GM12878 (cell line): Measurements from ENCODE around the gene HINT3. TPM values are rescaled to one million over a fixed set of nuclear protein-coding genes. Genes with fewer than 3 reads are reported as not detected.

Experiments used
- ATAC-seq: fragments of 200-7000 bp; cut with Tn5 transposase; 3 replicates; pipeline ENCODE4 v1.9.1; 2020; ENCODE audit warnings: mild to moderate bottlenecking, moderate library complexity
- Bru-seq: library from RNA; stranded (reverse); fragments of 400-500 nt; gene quantifications from one replicate; lab custom pipeline; 2021; lab: Mats Ljungman, UMichigan
- BruChase-seq, 2 experiments: library from RNA; stranded (reverse); fragments of 400-500 nt; gene quantifications; one replicate each; lab custom pipeline; 2021; lab: Mats Ljungman, UMichigan
- BruUV-seq: library from RNA; stranded (reverse); fragments of 400-500 nt; replicated peaks from 2 replicates; lab custom pipeline; 2021; lab: Mats Ljungman, UMichigan
- CTCF ChIA-PET: fragments of 300-600 bp; sonication (Branson Sonifier 250); formaldehyde crosslinking; extraction: SDS; loops from one replicate; lab custom pipeline; 2021; ENCODE audit warnings: inconsistent platforms; lab: Yijun Ruan, JAX
- POLR2A ChIA-PET: fragments of 350-600 bp; formaldehyde crosslinking; extraction: SDS; loops from one replicate; lab custom pipeline; 2021; ENCODE audit warnings: inconsistent platforms; lab: Charles Lee
- RAD21 ChIA-PET: fragments of 300-600 bp; sonication (Branson Sonifier 250); formaldehyde crosslinking; loops from one replicate; lab custom pipeline; 2023; ENCODE audit warnings: antibody characterized with exemption; ENCODE audit not compliant: unreplicated experiment; lab: Charles Lee
- SMC1A ChIA-PET: fragments of 300-600 bp; sonication (Branson Sonifier 250); formaldehyde crosslinking; loops from one replicate; lab custom pipeline; 2023; ENCODE audit not compliant: unreplicated experiment, uncharacterized antibody; lab: Charles Lee
- DNase-seq: peaks from one replicate; pipeline ENCODE4 v3.0.0-alpha.2; 2011; ENCODE audit warnings: low read depth, low spot score
- FAIRE-seq: peaks from 3 replicates; lab custom pipeline; 2011; peaks lifted over from hg19 to GRCh38; lab: Jason Lieb, UNC
- H2AFZ ChIP-seq: 2 replicates; pipeline ENCODE4 v1.6.0; 2011; ENCODE audit warnings: low read depth, low read length, control low read depth; ENCODE audit not compliant: control insufficient read depth
- H3K27ac ChIP-seq: 2 replicates; pipeline ENCODE4 v1.5.1; 2011; ENCODE audit warnings: control low read depth; ENCODE audit not compliant: control insufficient read depth, insufficient read depth
- H3K27me3 ChIP-seq, 2 experiments: replicated peaks in 1 of 2; 2 replicates each; pipeline versions ENCODE4 v1.6.0 to v1.6.1; 2011; ENCODE audit warnings: low read length in 1 of 2; ENCODE audit not compliant: control insufficient read depth in 2 of 2, insufficient read depth in 2 of 2
- H3K36me3 ChIP-seq, 2 experiments: 2 replicates each; pipeline ENCODE4 v1.5.1; 2011; ENCODE audit warnings: low read length in 1 of 2; ENCODE audit not compliant: control insufficient read depth in 2 of 2, insufficient read depth in 2 of 2
- H3K4me1 ChIP-seq: 2 replicates; pipeline ENCODE4 v1.6.1; 2011; ENCODE audit warnings: mild to moderate bottlenecking, low read length, moderate library complexity, mixed read lengths; ENCODE audit not compliant: control insufficient read depth, insufficient read depth
- H3K4me2 ChIP-seq: 2 replicates; pipeline ENCODE4 v1.6.0; 2011; ENCODE audit warnings: control low read depth; ENCODE audit not compliant: control insufficient read depth, insufficient read depth
- H3K4me3 ChIP-seq: fragments of 200-600 bp; sonication (generic); 2 replicates; pipeline ENCODE4 v1.5.1; 2016
- H3K79me2 ChIP-seq: 2 replicates; pipeline ENCODE4 v1.6.0; 2011; ENCODE audit warnings: low read length; ENCODE audit not compliant: control insufficient read depth, insufficient read depth
- H3K9ac ChIP-seq: 2 replicates; pipeline ENCODE4 v1.8.0; 2011; ENCODE audit warnings: low read length, control low read depth, mixed read lengths; ENCODE audit not compliant: control insufficient read depth, insufficient read depth
- H3K9me3 ChIP-seq: replicated peaks from 3 replicates; pipeline ENCODE4 v1.5.1; 2011; ENCODE audit warnings: mild to moderate bottlenecking, low read length; ENCODE audit not compliant: control insufficient read depth, insufficient read depth
- H4K20me1 ChIP-seq: 2 replicates; pipeline ENCODE4 v1.6.0; 2011; ENCODE audit not compliant: control insufficient read depth, insufficient read depth
- CBX3 ChIP-seq: fragments of 200-600 bp; sonication (generic); IDR thresholded peaks from 2 replicates; pipeline ENCODE4 v1.6.1; 2016; ENCODE audit warnings: low read depth, borderline replicate concordance
- EP300 ChIP-seq, 2 experiments: fragments of 150-350 bp in 1 of 2; IDR thresholded peaks; 2 replicates each; pipeline ENCODE4 v1.6.1; 2011 to 2012; ENCODE audit warnings: low read depth in 2 of 2, low read length in 2 of 2, borderline replicate concordance in 1 of 2, improper control_type of control experiment in 1 of 2, inconsistent platforms in 1 of 2; ENCODE audit not compliant: control insufficient read depth in 1 of 2
- HDAC6 ChIP-seq: fragments of 200-600 bp; sonication (generic); IDR thresholded peaks from one replicate; pipeline ENCODE4 v1.8.0; 2017; ENCODE audit warnings: antibody characterized with exemption; ENCODE audit not compliant: unreplicated experiment
- IRF4 ChIP-seq: IDR thresholded peaks from 2 replicates; pipeline ENCODE4 v1.6.1; 2011; ENCODE audit warnings: low read depth, low read length
- MTA2 ChIP-seq: fragments of 450-650 bp; IDR thresholded peaks from 2 replicates; pipeline ENCODE4 v1.6.1; 2016; ENCODE audit warnings: low read depth, mild to moderate bottlenecking, moderate library complexity
- RELA ChIP-seq: fragments of 450-650 bp; IDR thresholded peaks from 2 replicates; pipeline ENCODE4 v1.8.0; 2014; ENCODE audit warnings: borderline replicate concordance; ENCODE audit not compliant: partially characterized antibody
- RUNX3 ChIP-seq: IDR thresholded peaks from 2 replicates; pipeline ENCODE4 v1.6.1; 2012; ENCODE audit warnings: low read length, inconsistent platforms
- STAT3 ChIP-seq: IDR thresholded peaks from 2 replicates; pipeline ENCODE4 v1.6.1; 2011; ENCODE audit warnings: low read depth, low read length, improper control_type of control experiment
- WGBS: methylation state at CpG from one replicate; pipeline ENCODE4 v1.1.6; 2016; ENCODE audit warnings: low lambda C conversion rate; ENCODE audit not compliant: insufficient replicate concordance, insufficient coverage; ENCODE audit errors: missing lambda C conversion rate; 5-methylcytosine and 5-hydroxymethylcytosine counted together
- in situ Hi-C: fragments of 300-500 bp; cut with MboI; formaldehyde crosslinking; loops from 9 replicates; pipeline ENCODE4 v1.14.3; 2018; ENCODE audit warnings: mixed read lengths
- intact Hi-C: fragments of 100-400 bp; cut with micrococcal nuclease; formaldehyde crosslinking; loops from one replicate; pipeline ENCODE4 v1.14.2; 2022; ENCODE audit not compliant: unreplicated experiment
- long read RNA-seq, 2 experiments: library from polyadenylated mRNA; unstranded; transcript quantifications; one replicate each; pipeline ENCODE4 v2.0.0, GENCODE V29; 2019 to 2020
- polyA minus RNA-seq, 3 experiments: library from RNA; depleted of rRNA, polyadenylated mRNA; stranded (reverse); fragments of >200 nt; gene quantifications; 2 replicates each; pipeline ENCODE4 v1.2.3, GENCODE V29; 2011
- polyA plus RNA-seq, 11 experiments: library from polyadenylated mRNA; depleted of rRNA in 4 of 11; unstranded in 6 of 11; stranded (reverse) in 5 of 11; fragments of >200 nt; fragmentation: Nextera tagmentation in 4 of 11; fragmentation: Illumina TruSeq in 1 of 11; extraction: Ambion mirVana in 4 of 11; extraction: Trizol in 1 of 11; gene quantifications; 1 replicate in 1 of 11; 2 replicates in 10 of 11; pipeline versions ENCODE4 v1.2.1 to v1.2.3, GENCODE V29; 2011 to 2016; ENCODE audit warnings: inconsistent platforms in 2 of 11, missing spikeins in 2 of 11, low read depth in 1 of 11
- total RNA-seq, 4 experiments: library from RNA; depleted of rRNA in 3 of 4; stranded (reverse); fragments of >200 nt in 3 of 4; fragmentation: Illumina TruSeq in 1 of 4; extraction: Trizol in 1 of 4; gene quantifications; 2 replicates each; pipeline versions ENCODE4 v1.2.1 to v1.2.3, GENCODE V29; 2013 to 2021
- TF ChIP-seq, protein P1 (sequence below): fragments of 150-350 bp; IDR thresholded peaks from 2 replicates; pipeline ENCODE4 v1.6.1; 2016; ENCODE audit warnings: low read depth, low read length
- TF ChIP-seq, protein P2 (sequence below): fragments of 450-650 bp; IDR thresholded peaks from 2 replicates; pipeline ENCODE4 v1.6.1; 2017; ENCODE audit warnings: mild to moderate bottlenecking, low read depth, inconsistent platforms; ENCODE audit not compliant: poor library complexity, severe bottlenecking

Gene HINT3
- 5.9 and 7.0 TPM in 2 replicates for total RNA-seq (2013; cell fraction: nucleolus; rRNA removed)
- 7.7 and 9.2 TPM in 2 replicates for total RNA-seq (2014; rRNA removed)
- 9.1 and 9.3 TPM in 2 replicates for total RNA-seq (2014; rRNA removed; fragmentation: Illumina TruSeq; extraction: Trizol)
- total RNA-seq (2021), result 6.6 and 7.0 TPM in 2 replicates
- polyA plus RNA-seq (2011; ENCODE audit: low read depth), result 3.3 TPM
- polyA plus RNA-seq (2011; rRNA removed), result 3.6 and 5.0 TPM in 2 replicates
- polyA plus RNA-seq (2011; cell fraction: cytosol; rRNA removed), result 2.4 and 3.0 TPM in 2 replicates
- polyA plus RNA-seq (2011; cell fraction: nucleus; rRNA removed), result 1.2 and 1.6 TPM in 2 replicates
- 8.8 and 9.1 TPM in 2 replicates for polyA plus RNA-seq (2012)
- 7.1 and 9.3 TPM in 2 replicates for polyA plus RNA-seq (2014; fragmentation: Illumina TruSeq; extraction: Trizol)
- polyA plus RNA-seq (2014; fragmentation: Nextera tagmentation; extraction: Ambion mirVana), result 1 to 10 TPM in 1 of 2 experiments, under 1 TPM in 1; 0.72 to 1.4 TPM
- 4.1 TPM in 2 replicates for polyA plus RNA-seq (2014; rRNA removed)
- 1 to 10 TPM; 5.2 to 5.7 TPM for polyA plus RNA-seq (2016; fragmentation: Nextera tagmentation; extraction: Ambion mirVana)
- polyA minus RNA-seq (2011; rRNA and poly(A)+ RNA removed), result 1.2 and 1.8 TPM in 2 replicates
- polyA minus RNA-seq (2011; cell fraction: cytosol; rRNA and poly(A)+ RNA removed), result 1.7 and 1.9 TPM in 2 replicates
- polyA minus RNA-seq (2011; cell fraction: nucleus; rRNA and poly(A)+ RNA removed), result 0.85 and 1.7 TPM in 2 replicates
- Bru-seq, nascent RNA, result percentile 80 among the genes with signal in this experiment
- BruChase-seq, experiment 1, labeled RNA remaining after a 6-hour chase, result percentile 80 among the genes with signal in this experiment
- BruChase-seq, experiment 2, labeled RNA remaining after a 2-hour chase, result percentile 78 among the genes with signal in this experiment
- long read RNA-seq, experiment 1, transcript HINT3-201 (5 exons, 3,314 nt), result major isoform, 10 of 10 reads
- long read RNA-seq, experiment 1, partial matches to known transcripts, result 0 of 10 reads
- long read RNA-seq, experiment 1, other reads (novel, unspliced or antisense), result 0 of 10 reads
- long read RNA-seq, experiment 2, transcript HINT3-201 (5 exons, 3,314 nt), result major isoform, 25 of 32 reads
- long read RNA-seq, experiment 2, partial matches to known transcripts, result 0 of 32 reads
- long read RNA-seq, experiment 2, other reads (novel, unspliced or antisense), result 7 of 32 reads

DNA sequence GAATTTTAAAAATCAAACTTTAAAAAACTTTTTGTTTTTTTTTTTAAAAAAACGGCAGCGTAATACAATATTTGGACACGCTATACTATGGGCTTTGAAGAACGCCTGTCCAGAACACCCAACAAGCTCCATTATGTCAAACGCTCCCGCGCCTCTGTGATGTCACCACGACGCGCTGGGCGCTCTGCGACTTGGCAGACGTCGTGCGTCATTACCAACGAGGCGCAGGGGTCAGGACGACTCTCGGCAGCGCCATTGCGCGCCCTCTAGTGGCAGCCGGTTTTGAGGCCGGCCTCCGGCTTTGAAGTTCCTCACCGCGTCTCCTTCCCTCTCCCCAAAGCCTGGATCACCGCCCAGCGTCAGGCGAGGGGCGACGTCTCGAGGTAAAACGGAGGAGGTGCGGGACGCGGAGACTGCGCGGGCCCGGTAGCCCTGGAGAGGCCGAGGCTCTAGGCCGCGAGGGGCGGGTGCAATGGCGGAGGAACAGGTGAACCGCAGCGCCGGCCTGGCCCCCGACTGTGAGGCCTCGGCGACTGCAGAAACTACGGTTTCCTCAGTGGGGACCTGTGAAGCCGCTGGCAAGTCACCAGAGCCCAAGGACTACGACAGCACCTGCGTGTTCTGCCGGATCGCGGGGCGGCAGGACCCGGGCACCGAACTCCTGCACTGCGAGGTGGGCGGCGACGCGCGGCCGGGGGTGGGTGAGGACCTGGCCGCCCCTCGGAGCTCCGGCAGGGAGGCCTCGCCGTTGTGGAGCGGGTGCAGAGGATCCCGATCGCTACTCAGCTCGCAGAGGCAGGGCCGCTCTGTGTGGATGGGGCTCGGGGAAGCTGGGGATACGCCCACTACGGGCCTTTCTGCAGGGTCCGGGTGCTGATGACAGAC is at the start of gene HINT3:
TSS of gene HINT3 (plus strand) at position 265 of the 885 bp plus-strand sequence. CDS start at position 473, 208 bp downstream.
- CTCF ChIA-PET, result interaction anchor here (0.6 to 15.3 kb wide), 51 partner anchors 8 to 648 kb away, joined by 3 to 505 read pairs (median 5); partner anchors contain the start of genes NCOA7 and TRMT11
- intact Hi-C loops, result loop anchor here (1.0 to 5.0 kb wide), 5 partner anchors 50 to 644 kb away; partner anchors contain the start of gene NCOA7
- in situ Hi-C loops, result loop anchor here (5.0 kb wide), 1 partner anchor 169 kb away; no protein-coding TSS in a partner anchor
- 1% methylated on average over 81 of the region's 82 CpGs for WGBS
- FAIRE-seq (peak; percentile 99), DNase-seq (peak; percentile 83), ATAC-seq (peak; percentile 85)
- Histone ChIP-seq H3K9me3 (no peaks in the 10 kb centered on the region), H3K4me2 (peak within 1 kb of the TSS; percentile 70), H3K4me3 (peak within 1 kb of the TSS; percentile 82), H3K36me3 (no peaks in the 10 kb centered on the region), H3K27ac (peak within 1 kb of the TSS; percentile 88), H3K9ac (peak within 1 kb of the TSS; percentile 91), H3K4me1 (peaks cover 7% of the 10 kb centered on the region), H4K20me1 (no peaks in the 10 kb centered on the region), H2AFZ (peak within 1 kb of the TSS; percentile 97), H3K27me3 (no peaks in the 10 kb centered on the region), H3K79me2 (peaks cover 17% of the 10 kb centered on the region)
- POLR2A ChIA-PET, result interaction anchor here (0.6 to 3.7 kb wide), 11 partner anchors 30 to 673 kb away, joined by 3 to 17 read pairs (median 6); partner anchors contain the start of genes NCOA7 and TRMT11
- SMC1A ChIA-PET, result interaction anchor here (0.6 to 9.8 kb wide), 38 partner anchors 8 to 641 kb away, joined by 3 to 179 read pairs (median 4); partner anchors contain the start of genes NCOA7 and TRMT11
- no TSS peak for BruUV-seq
- RAD21 ChIA-PET, result interaction anchor here (0.6 to 6.2 kb wide), 35 partner anchors 9 to 203 kb away, joined by 3 to 91 read pairs (median 5); partner anchors contain the start of genes NCOA7 and TRMT11
- no peak for TF ChIP-seq STAT3
- no peak for TF ChIP-seq MTA2
- peak; percentile 17 for TF ChIP-seq RELA
- TF ChIP-seq, protein P1, sequence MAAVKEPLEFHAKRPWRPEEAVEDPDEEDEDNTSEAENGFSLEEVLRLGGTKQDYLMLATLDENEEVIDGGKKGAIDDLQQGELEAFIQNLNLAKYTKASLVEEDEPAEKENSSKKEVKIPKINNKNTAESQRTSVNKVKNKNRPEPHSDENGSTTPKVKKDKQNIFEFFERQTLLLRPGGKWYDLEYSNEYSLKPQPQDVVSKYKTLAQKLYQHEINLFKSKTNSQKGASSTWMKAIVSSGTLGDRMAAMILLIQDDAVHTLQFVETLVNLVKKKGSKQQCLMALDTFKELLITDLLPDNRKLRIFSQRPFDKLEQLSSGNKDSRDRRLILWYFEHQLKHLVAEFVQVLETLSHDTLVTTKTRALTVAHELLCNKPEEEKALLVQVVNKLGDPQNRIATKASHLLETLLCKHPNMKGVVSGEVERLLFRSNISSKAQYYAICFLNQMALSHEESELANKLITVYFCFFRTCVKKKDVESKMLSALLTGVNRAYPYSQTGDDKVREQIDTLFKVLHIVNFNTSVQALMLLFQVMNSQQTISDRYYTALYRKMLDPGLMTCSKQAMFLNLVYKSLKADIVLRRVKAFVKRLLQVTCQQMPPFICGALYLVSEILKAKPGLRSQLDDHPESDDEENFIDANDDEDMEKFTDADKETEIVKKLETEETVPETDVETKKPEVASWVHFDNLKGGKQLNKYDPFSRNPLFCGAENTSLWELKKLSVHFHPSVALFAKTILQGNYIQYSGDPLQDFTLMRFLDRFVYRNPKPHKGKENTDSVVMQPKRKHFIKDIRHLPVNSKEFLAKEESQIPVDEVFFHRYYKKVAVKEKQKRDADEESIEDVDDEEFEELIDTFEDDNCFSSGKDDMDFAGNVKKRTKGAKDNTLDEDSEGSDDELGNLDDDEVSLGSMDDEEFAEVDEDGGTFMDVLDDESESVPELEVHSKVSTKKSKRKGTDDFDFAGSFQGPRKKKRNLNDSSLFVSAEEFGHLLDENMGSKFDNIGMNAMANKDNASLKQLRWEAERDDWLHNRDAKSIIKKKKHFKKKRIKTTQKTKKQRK, result no peak
- TF ChIP-seq CBX3, result no peak
- TF ChIP-seq, protein P2, sequence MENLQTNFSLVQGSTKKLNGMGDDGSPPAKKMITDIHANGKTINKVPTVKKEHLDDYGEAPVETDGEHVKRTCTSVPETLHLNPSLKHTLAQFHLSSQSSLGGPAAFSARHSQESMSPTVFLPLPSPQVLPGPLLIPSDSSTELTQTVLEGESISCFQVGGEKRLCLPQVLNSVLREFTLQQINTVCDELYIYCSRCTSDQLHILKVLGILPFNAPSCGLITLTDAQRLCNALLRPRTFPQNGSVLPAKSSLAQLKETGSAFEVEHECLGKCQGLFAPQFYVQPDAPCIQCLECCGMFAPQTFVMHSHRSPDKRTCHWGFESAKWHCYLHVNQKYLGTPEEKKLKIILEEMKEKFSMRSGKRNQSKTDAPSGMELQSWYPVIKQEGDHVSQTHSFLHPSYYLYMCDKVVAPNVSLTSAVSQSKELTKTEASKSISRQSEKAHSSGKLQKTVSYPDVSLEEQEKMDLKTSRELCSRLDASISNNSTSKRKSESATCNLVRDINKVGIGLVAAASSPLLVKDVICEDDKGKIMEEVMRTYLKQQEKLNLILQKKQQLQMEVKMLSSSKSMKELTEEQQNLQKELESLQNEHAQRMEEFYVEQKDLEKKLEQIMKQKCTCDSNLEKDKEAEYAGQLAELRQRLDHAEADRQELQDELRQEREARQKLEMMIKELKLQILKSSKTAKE, result no peak
- TF ChIP-seq HDAC6, result no peak
- TF ChIP-seq EP300 (IDR thresholded peaks at IDR 0.05; ENCODE audit: borderline replicate concordance in 1 of 2, control insufficient read depth in 1 of 2, low read depth in 2 of 2, low read length in 2 of 2), result 0 out of 4 replicates have a peak, but pooled peaks of 1 of the 2 experiments have one; percentile 27
- TF ChIP-seq IRF4, result peak; percentile 65
- TF ChIP-seq RUNX3, result peak; percentile 73
